Activated T-helper 1 cell treated with anti-CD3 and anti-CD28 coated beads, Interleukin-12 subunit alpha, Interleukin-12 subunit beta, Interleukin-2, Interleukin-4 antibody, amounts not matched to agents 30 ng/mL and 10 ng/mL and 1 ng/mL, durations not matched to agents 14 hours and 24 hours and 36 hours (primary cell): ENCODE results near the gene SLIRP. TPM values are rescaled to one million over a fixed set of nuclear protein-coding genes. Genes with fewer than 3 reads are reported as not detected.
"Not testable (repeated sequence)": the region's sequence is repeated elsewhere in the genome, so short reads cannot be mapped to it uniquely, and the experiment has no call there.

Source experiments
- DNase-seq: peaks from one replicate; pipeline ENCODE4 v3.0.0; 2021; ENCODE audit warnings: low spot score
- H3K27ac Mint-ChIP-seq: one replicate; pipeline ENCODE4 v1.8.0; 2021; ENCODE audit warnings: mild to moderate bottlenecking, mixed read lengths
- H3K27me3 Mint-ChIP-seq: one replicate; pipeline ENCODE4 v1.8.0; 2022; ENCODE audit warnings: mild to moderate bottlenecking, moderate library complexity, mixed read lengths; ENCODE audit not compliant: insufficient read depth
- H3K36me3 Mint-ChIP-seq: one replicate; pipeline ENCODE4 v1.8.0; 2021; ENCODE audit warnings: low read depth, mixed read lengths
- H3K4me1 Mint-ChIP-seq: one replicate; pipeline ENCODE4 v1.8.0; 2021; ENCODE audit warnings: low read depth, mixed read lengths
- H3K4me3 Mint-ChIP-seq: one replicate; pipeline ENCODE4 v1.8.0; 2021; ENCODE audit warnings: mild to moderate bottlenecking, moderate library complexity, mixed read lengths
- H3K9me3 Mint-ChIP-seq: one replicate; pipeline ENCODE4 v1.8.0; 2021; ENCODE audit warnings: mixed read lengths
- intact Hi-C: fragments of 100-400 bp; cut with micrococcal nuclease; formaldehyde crosslinking; loops from one replicate; pipeline ENCODE4 v1.15.1; 2024
- total RNA-seq: library from RNA; stranded (reverse); gene quantifications from 2 replicates; pipeline ENCODE4 v1.2.3, GENCODE V29; 2022

The SLIRP gene
- 177 and 178 TPM in 2 replicates for total RNA-seq

DNA sequence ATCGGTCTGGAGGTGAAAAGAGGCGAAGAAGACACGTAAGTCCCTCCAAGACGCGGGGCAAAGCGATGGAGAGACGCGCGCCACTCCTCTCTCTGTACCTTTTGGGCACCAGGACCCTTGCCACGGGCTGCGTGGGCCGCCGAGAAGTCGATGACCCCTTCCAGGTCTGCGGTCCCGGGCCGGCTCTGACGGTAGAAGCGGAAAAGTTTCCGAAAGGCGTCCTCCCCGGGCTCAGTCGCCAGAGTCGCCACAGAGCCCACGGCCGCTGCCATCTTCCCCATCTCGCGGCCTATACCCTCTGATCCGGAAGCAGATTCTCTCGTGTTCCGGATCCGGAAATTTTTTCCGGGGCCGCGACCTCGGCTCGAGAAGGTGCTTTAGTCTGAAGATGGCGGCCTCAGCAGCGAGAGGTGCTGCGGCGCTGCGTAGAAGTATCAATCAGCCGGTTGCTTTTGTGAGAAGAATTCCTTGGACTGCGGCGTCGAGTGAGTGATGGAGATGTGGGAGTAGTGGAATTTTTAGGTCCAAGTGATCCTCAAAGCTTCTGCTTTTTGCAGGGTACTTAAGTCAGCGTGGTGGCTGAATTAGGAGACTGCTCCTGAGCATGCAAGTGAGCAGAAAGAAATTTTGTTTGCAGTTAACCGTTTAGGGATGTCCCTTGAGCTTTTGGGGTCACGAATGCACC, at the start of gene SLIRP, which contains the start of gene ALKBH1:
Gene SLIRP, plus strand, starts transcription at position 380 of the 685 bp plus-strand sequence. Its CDS starts 9 bp downstream, at position 389.
Gene ALKBH1, minus strand, starts transcription at position 300 of the 685 bp plus-strand sequence. Its CDS starts 19 bp downstream, at position 281.
- intact Hi-C loops = loop anchor here (1.0 to 10.0 kb wide), 12 partner anchors 53 to 673 kb away; partner anchors contain the start of genes ADCK1, CIPC, GSTZ1 and SAMD15
- H3K9me3 Mint-ChIP-seq = no peaks in the 10 kb centered on the region
- peak; percentile 81 for DNase-seq
- peak within 1 kb of the TSS; percentile 98 for H3K27ac Mint-ChIP-seq
- H3K36me3 Mint-ChIP-seq = peaks cover 32% of the 10 kb centered on the region
- H3K27me3 Mint-ChIP-seq = no peaks in the 10 kb centered on the region
- peak within 1 kb of the TSS; percentile 99 for H3K4me3 Mint-ChIP-seq
- peaks cover 41% of the 10 kb centered on the region for H3K4me1 Mint-ChIP-seq

DNA sequence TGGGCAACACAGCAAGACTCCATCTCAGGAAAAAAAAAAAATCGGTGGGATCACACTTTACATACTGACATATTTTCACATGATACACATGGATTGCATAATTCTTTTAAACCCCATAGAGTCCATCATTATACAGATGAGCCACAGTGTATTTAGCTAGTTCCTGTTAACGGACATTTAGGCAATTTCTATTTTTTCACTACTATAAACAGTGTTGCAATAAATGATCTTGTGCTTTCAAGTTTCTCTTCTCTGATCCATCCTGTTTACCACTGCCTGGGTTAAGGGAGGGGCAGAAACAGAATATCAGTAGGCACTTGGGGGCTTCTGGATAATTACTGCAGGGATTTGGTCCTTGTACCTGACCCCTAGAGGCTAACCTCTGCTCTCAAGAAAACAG, 48.1 kb upstream of the SLIRP start:
- no peak overlapping the region for H3K4me3 Mint-ChIP-seq
- peaks cover 5% of the 10 kb centered on the region for H3K4me1 Mint-ChIP-seq
- H3K36me3 Mint-ChIP-seq = no peaks in the 10 kb centered on the region
- no peak overlapping the region for H3K27ac Mint-ChIP-seq
- H3K9me3 Mint-ChIP-seq = no peaks in the 10 kb centered on the region
- H3K27me3 Mint-ChIP-seq = peaks cover 4% of the 10 kb centered on the region
- no peak for DNase-seq
- intact Hi-C loops = no loop called here

DNA sequence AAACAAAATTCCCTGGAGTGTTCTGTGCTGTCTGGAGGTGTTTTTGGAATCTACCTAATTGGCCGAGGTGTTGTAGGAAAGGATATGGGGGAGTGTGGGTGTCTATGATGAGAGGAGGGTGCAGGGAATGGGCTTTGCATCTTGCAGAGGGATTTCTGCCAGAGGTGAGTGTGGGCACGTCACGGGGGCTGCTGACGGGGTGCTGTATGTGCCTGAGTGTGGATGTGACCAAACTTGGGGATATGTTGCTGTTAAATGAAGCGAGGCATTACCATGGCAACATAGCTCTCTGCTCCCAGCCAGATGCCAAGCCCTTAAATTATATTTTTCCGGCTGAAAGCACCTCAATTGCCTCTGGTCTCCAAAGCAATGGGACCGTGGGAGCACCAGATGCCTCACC, 47.1 kb upstream of the SLIRP start:
- Mint-ChIP-seq H3K27me3 (peaks cover 4% of the 10 kb centered on the region), H3K27ac (no peak overlapping the region)
- intact Hi-C loops = no loop called here

DNA sequence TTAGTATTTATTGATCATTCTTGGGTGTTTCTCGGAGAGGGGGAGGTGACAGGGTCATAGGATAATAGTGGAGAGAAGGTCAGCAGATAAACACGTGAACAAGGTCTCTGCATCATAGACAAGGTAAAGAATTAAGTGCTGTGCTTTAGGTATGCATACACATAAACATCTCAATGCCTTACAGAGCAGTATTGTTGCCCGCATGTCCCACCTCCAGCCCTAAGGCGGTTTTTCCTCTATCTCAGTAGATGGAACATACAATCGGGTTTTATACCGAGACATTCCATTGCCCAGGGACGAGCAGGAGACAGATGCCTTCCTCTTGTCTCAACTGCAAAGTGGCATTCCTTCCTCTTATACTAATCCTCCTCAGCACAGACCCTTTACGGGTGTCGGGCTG, 46.3 kb upstream of the SLIRP start:
- H3K27ac Mint-ChIP-seq, H3K9me3 Mint-ChIP-seq, H3K4me1 Mint-ChIP-seq, DNase-seq, H3K27me3 Mint-ChIP-seq, intact Hi-C loops, H3K4me3 Mint-ChIP-seq, H3K36me3 Mint-ChIP-seq: not testable (repeated sequence)

More for the DNA sequence above, 47.1 kb upstream of the SLIRP start:
- H3K9me3 Mint-ChIP-seq = no peaks in the 10 kb centered on the region
- H3K36me3 Mint-ChIP-seq = no peaks in the 10 kb centered on the region
- peaks cover 5% of the 10 kb centered on the region for H3K4me1 Mint-ChIP-seq
- H3K4me3 Mint-ChIP-seq = no peak overlapping the region
- DNase-seq = no peak

DNA sequence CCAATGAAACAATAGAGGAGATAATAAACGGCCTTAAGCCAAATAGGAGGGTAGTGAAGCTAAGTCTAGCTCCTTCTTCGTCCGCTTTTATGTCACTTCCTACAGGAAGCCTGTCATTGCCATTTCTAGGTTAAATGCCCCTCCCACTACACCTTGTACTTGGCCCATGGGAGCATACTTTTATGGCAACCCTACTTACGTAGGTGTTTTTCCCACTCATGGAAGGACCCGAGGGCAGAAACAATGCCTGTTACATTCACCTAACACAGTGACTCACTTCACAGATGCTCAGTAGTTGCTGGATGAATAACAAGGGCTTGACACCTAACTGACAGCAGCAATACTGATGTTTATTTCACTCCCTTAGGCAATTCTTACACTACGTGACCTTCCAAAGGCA, 44.6 kb upstream of the SLIRP start:
- H3K27ac Mint-ChIP-seq = no peak overlapping the region
- peaks cover 9% of the 10 kb centered on the region for H3K4me1 Mint-ChIP-seq
- no peaks in the 10 kb centered on the region for H3K36me3 Mint-ChIP-seq
- H3K4me3 Mint-ChIP-seq = no peak overlapping the region
- H3K9me3 Mint-ChIP-seq = no peaks in the 10 kb centered on the region
- no peak for DNase-seq
- intact Hi-C loops = no loop called here
- H3K27me3 Mint-ChIP-seq = peaks cover 4% of the 10 kb centered on the region

DNA sequence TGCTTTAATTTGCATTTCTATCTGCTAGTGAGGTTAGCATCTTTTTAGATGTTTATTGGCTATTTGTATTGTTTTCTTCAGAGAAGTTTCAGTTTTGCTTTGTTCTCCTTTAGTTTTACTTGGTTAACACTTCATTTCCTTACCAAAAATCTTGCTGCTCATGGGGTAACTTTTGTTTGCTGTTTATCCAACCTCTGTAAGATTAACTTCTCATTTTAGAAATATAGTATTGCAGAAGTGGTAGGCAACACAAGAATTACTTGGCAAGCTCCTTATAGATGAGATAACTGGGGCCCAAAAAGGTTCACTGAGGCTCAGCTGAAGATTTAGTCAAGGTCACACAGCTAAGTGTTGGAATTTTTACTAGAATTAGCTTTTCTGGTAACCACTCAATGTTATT, 40.6 kb upstream of the SLIRP start:
- DNase-seq = no peak
- intact Hi-C loops = no loop called here
- Mint-ChIP-seq H3K27me3 (no peaks in the 10 kb centered on the region), H3K4me3 (no peak overlapping the region), H3K36me3 (peaks cover 2% of the 10 kb centered on the region), H3K9me3 (no peaks in the 10 kb centered on the region), H3K4me1 (peaks cover 9% of the 10 kb centered on the region), H3K27ac (no peak overlapping the region)

DNA sequence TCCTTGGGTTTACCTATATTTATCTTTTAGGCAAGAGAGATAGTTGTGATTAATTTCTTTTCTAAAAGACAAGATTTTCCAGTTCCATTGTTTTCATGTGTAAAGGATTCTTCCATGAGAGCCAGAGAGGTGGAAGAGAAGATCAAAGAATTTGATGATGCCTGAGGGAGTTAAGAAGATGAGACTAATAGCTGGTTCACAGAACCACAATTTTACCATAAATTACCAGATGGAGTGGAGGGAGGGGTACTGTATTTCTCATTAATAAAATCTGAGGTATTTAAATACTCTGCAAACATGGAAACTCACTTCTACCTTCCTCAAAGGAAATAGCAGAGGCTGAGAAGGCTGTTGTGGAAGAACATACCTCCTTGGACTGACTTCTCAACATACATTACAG, 34.7 kb upstream of the SLIRP start:
- H3K4me3 Mint-ChIP-seq = no peak overlapping the region

DNA sequence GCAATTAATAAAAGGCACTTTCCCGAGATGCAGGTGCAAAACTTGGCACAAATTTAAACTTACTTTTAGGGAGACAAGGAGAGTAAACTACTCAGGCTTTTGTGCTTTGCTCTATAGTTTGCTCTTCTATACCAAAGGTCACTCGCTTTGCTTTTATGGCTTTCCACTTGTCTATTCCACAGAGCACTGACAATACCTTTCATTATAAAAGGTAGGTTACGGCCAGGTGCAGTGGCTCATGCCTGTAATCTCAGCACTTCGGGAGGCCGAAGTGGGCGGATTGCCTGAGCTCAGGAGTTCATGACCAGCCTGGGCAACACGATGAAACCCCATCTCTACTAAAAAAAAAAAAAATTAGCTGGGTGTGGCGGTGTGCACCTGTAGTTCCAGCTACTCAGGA, 33.0 kb upstream of the SLIRP start:
- Mint-ChIP-seq H3K4me3 (no peak overlapping the region), H3K36me3 (peaks cover 27% of the 10 kb centered on the region), H3K27me3 (no peaks in the 10 kb centered on the region), H3K4me1 (no peaks in the 10 kb centered on the region), H3K27ac (no peak overlapping the region), H3K9me3 (no peaks in the 10 kb centered on the region)
- DNase-seq = no peak
- intact Hi-C loops = no loop called here

More for the DNA sequence above, 34.7 kb upstream of the SLIRP start:
- H3K27ac Mint-ChIP-seq = no peak overlapping the region
- H3K27me3 Mint-ChIP-seq = no peaks in the 10 kb centered on the region
- no peaks in the 10 kb centered on the region for H3K4me1 Mint-ChIP-seq
- DNase-seq = no peak
- peaks cover 18% of the 10 kb centered on the region for H3K36me3 Mint-ChIP-seq
- H3K9me3 Mint-ChIP-seq = no peaks in the 10 kb centered on the region
- intact Hi-C loops = no loop called here

DNA sequence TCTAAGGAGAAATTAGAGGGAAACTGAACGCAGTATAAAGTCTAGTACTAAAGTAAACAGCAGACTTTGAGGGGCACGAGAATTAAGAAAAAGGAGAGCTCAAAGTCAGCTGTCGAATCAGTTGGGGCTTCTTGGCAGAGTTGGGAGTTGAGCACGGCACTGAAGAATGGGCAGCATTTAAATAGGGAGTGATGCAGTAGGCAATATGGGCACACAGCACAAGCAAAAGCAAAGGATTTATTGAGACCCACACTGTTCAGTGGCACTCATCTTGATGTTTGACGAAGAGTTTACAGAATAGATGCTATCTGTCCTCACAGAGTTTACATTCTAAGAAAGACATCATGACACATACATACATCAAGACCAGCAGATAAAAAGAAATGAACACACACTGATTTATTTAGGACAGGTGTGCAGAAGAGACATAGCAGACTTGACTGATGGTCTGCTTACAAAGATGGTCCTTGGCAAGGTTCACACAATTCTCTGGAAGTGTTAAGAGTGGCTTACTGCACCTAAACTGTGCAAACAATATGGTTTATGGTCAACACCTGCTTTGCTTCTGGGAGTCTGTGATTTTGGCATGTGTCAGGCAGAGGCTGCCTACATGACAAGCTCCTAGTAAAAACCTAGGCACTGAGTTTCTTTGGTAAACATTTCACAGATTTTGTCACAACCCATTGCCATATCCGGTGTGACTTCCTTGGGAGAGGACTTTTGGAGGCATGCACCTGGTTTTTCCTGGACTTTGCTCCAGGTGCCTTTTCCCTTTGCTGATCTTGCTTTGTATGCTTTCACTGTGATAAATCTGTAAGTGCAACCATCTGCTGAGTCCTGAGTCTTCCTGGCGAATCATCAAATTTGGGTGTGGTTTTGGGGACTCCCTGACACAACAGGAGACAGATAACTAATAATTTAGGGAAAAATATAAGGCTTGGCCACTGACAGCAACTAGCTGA, 26.4 kb upstream of the SLIRP start:
- intact Hi-C loops = no loop called here
- no peaks in the 10 kb centered on the region for H3K27me3 Mint-ChIP-seq
- H3K4me1 Mint-ChIP-seq = peaks cover 6% of the 10 kb centered on the region
- DNase-seq = no peak
- H3K36me3 Mint-ChIP-seq = peaks cover 14% of the 10 kb centered on the region
- H3K4me3 Mint-ChIP-seq = no peak overlapping the region
- no peaks in the 10 kb centered on the region for H3K9me3 Mint-ChIP-seq
- H3K27ac Mint-ChIP-seq = no peak overlapping the region

DNA sequence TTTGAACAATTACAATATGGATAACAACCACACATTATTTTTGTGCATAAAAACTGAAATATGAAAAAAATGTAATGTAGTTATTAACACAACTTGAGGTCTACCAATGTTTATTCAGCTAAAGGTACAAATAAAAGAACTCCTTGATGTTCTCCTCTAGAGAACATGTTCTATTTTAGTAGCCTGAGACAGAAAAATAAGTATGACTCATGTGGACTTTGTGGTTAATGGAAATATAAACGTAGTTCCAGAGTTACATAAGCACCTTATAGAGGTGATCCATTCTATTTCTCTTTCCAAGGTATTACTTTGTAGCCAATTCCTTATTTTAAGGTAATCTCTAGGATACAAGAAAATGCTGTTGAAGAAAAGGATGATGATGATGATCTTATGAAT, 25.7 kb upstream of the SLIRP start:
- H3K27ac Mint-ChIP-seq = no peak overlapping the region
- peaks cover 17% of the 10 kb centered on the region for H3K36me3 Mint-ChIP-seq
- no peak for DNase-seq
- H3K27me3 Mint-ChIP-seq = no peaks in the 10 kb centered on the region
- intact Hi-C loops = no loop called here
- H3K4me1 Mint-ChIP-seq = peaks cover 6% of the 10 kb centered on the region
- no peak overlapping the region for H3K4me3 Mint-ChIP-seq
- H3K9me3 Mint-ChIP-seq = no peaks in the 10 kb centered on the region

DNA sequence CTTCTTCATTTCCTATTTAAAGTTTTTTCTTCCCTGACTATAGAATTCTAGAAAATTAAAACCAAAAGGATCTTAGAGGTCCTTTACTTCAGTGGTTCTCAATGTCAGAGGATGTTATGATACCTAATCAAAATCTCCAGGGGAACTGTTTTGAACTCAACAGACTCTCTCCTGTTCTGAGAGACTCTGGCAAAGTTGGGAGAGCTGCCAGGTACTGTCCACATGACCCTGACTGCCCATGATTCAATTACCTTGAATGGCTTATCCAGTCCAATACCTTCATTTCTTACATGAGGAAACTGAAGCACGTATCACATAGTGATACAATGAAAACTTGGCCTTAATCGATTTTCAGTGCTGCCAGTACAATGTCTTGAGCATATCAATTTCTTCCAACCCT, 16.6 kb upstream of the SLIRP start:
- no peak overlapping the region for H3K4me3 Mint-ChIP-seq
- H3K9me3 Mint-ChIP-seq = no peaks in the 10 kb centered on the region
- H3K36me3 Mint-ChIP-seq = peaks cover 26% of the 10 kb centered on the region
- no peak for DNase-seq
- H3K4me1 Mint-ChIP-seq = no peaks in the 10 kb centered on the region
- intact Hi-C loops = no loop called here
- H3K27ac Mint-ChIP-seq = no peak overlapping the region
- no peaks in the 10 kb centered on the region for H3K27me3 Mint-ChIP-seq

DNA sequence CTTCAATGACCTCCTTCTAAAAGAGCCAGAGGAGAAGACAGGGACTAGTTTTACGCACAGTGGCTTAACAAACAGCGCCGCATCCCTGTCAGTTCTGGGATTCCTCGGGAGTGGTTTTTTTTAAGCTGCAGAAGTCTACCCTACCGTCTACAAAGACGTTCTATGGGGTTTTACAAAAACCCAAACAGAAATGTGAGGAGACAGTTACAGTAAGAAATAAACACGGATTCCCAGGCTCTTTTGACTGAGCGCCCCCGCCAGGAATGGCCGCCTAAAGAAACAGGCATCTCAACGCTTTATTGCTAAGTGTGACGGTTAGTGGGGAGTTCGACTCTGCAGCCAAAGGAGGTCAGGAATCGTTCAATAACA, 564 bp upstream of the SLIRP start:
- H3K4me1 Mint-ChIP-seq = peaks cover 41% of the 10 kb centered on the region
- intact Hi-C loops = loop anchor here (5.0 to 10.0 kb wide), 4 partner anchors 115 to 673 kb away; no protein-coding TSS in a partner anchor
- H3K36me3 Mint-ChIP-seq = peaks cover 29% of the 10 kb centered on the region
- no peaks in the 10 kb centered on the region for H3K9me3 Mint-ChIP-seq
- no peaks in the 10 kb centered on the region for H3K27me3 Mint-ChIP-seq
- H3K4me3 Mint-ChIP-seq = peak overlapping the region; percentile 99
- DNase-seq = no peak
- H3K27ac Mint-ChIP-seq = peak overlapping the region; percentile 98

DNA sequence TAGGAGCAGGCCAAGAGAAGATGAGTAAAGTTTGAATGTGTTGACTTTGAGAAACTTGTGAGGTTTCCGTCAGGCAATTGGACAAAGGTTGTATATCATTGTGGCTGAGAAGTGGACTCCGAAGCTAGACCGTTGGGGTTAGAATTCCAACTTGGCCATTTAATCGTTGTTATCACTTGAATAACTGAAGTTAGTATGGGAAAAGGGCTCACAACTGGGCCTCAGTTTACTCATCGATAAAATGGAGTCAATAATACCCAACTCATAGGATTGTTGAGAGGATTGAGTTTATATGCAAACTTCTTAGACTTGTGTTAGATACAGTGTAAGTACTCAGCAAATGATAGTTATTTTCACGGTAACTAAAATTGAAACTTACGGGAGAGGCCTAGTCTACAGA, 846 bp downstream of the SLIRP start:
- no peak for DNase-seq
- H3K9me3 Mint-ChIP-seq = no peaks in the 10 kb centered on the region
- peak overlapping the region; percentile 99 for H3K4me3 Mint-ChIP-seq
- intact Hi-C loops = loop anchor here (1.0 to 10.0 kb wide), 13 partner anchors 53 to 674 kb away; partner anchors contain the start of genes ADCK1, CIPC, GSTZ1 and SAMD15
- no peaks in the 10 kb centered on the region for H3K27me3 Mint-ChIP-seq
- H3K36me3 Mint-ChIP-seq = peaks cover 35% of the 10 kb centered on the region
- peak overlapping the region; percentile 98 for H3K27ac Mint-ChIP-seq
- peaks cover 41% of the 10 kb centered on the region for H3K4me1 Mint-ChIP-seq
